ENCODE data around the gene ERCC4.
"Not testable (repeated sequence)": the region's sequence is repeated elsewhere in the genome, so short reads cannot be mapped to it uniquely, and the experiment has no call there.

The ERCC4 gene

DNA sequence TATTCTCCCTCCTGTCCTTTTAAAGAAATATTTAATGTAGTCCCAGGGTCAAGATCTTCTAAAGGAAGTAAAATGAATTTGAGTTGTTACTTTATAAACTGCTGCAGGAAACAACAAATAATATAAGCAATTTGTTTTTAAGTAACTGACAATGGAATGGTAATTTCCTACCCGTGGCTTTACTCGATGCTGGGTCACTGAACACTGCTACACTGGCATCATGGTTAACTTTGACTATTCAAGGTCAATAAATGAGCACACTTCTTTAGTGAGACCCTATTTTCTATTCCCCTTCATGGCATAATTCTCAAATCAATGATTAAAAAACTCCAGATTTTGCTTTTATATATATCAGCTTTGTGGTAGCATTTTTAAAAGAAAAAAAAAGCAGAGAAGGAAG is 22.1 kb upstream of the ERCC4 start:
- H3K27me3 Mint-ChIP-seq (ENCODE audit: low read depth, poor library complexity), result peaks cover 8% of the 10 kb centered on the region
- H3K36me3 Mint-ChIP-seq (ENCODE audit: low read depth), result no peaks in the 10 kb centered on the region
- H3K9me3 Mint-ChIP-seq, result peaks cover 12% of the 10 kb centered on the region
- H3K4me3 Mint-ChIP-seq, result no peak overlapping the region
- H3K27ac Mint-ChIP-seq, result no peak overlapping the region
- TF ChIP-seq, protein P1, sequence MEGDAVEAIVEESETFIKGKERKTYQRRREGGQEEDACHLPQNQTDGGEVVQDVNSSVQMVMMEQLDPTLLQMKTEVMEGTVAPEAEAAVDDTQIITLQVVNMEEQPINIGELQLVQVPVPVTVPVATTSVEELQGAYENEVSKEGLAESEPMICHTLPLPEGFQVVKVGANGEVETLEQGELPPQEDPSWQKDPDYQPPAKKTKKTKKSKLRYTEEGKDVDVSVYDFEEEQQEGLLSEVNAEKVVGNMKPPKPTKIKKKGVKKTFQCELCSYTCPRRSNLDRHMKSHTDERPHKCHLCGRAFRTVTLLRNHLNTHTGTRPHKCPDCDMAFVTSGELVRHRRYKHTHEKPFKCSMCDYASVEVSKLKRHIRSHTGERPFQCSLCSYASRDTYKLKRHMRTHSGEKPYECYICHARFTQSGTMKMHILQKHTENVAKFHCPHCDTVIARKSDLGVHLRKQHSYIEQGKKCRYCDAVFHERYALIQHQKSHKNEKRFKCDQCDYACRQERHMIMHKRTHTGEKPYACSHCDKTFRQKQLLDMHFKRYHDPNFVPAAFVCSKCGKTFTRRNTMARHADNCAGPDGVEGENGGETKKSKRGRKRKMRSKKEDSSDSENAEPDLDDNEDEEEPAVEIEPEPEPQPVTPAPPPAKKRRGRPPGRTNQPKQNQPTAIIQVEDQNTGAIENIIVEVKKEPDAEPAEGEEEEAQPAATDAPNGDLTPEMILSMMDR (IDR thresholded peaks at IDR 0.05), result no peak
- no peaks in the 10 kb centered on the region for H3K4me1 Mint-ChIP-seq
- DNase-seq, result no peak

DNA sequence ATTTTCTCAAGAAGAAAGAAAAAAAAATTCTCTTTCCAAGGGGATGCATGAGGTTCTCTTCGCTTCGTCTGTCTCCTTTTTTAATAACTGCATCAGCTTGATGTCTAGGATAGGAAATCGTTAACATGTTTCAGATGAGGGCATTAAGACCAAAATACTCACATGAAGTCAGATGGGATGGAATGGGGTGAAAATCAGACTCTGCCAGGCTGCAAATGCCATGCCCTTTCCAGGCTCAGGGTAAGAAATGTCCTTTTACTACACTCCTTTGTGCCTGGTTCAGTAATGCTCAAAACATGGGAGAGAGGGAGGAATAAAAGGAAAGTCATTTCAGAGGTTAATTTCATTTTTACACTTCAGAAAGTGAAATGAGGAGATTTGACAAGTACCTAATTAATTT is 21.7 kb upstream of the ERCC4 start:
- H3K9me3 Mint-ChIP-seq, result peaks cover 14% of the 10 kb centered on the region
- TF ChIP-seq, protein P1 (IDR thresholded peaks at IDR 0.05), result no peak
- no peak overlapping the region for H3K27ac Mint-ChIP-seq
- no peaks in the 10 kb centered on the region for H3K4me1 Mint-ChIP-seq
- no peak overlapping the region for H3K4me3 Mint-ChIP-seq
- H3K27me3 Mint-ChIP-seq (ENCODE audit: low read depth, poor library complexity), result peaks cover 8% of the 10 kb centered on the region
- no peak for DNase-seq
- no peaks in the 10 kb centered on the region for H3K36me3 Mint-ChIP-seq (ENCODE audit: low read depth)

DNA sequence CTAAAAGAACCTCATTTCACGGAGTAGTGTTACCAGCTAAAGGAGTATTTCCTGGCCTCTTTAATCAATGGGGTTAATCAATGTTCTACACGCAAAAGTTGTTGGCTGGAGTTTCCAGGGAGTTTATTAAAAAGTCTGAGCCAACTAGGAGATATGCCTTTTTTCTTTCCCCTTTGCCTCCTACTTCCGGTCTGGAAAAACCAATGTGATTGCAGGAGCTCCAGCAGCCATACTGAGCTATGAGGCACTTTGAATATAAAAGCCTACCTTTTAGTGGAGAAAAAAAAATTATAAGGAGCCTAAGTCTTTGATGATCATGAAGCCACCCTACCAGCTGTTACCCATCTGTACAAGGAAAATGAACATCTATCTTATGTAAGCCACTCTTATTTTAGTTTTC is 17.9 kb upstream of the ERCC4 start:
- no peaks in the 10 kb centered on the region for H3K36me3 Mint-ChIP-seq (ENCODE audit: low read depth)
- no peak overlapping the region for H3K4me3 Mint-ChIP-seq

DNA sequence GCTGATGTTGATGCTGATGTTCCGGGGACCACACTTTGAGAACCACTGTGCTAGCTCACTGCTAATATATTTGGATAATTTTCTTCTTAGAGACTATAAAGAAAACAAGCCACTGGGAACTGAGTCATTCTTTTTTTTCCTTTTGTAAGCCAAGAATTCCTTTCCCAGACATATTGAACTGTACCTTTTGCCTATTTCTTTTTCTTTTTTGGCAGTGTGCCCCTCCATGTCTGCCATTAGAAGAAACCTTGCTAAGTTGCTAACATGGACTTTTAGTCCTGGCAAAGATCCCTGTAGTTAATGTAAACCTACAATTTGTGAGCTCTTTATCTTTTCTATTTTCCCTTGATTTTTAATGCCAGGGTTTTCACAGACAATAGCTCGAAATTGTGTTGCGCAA is 17.3 kb upstream of the ERCC4 start:
- H3K36me3 Mint-ChIP-seq (ENCODE audit: low read depth), result no peaks in the 10 kb centered on the region
- DNase-seq, result no peak
- H3K9me3 Mint-ChIP-seq, result peaks cover 32% of the 10 kb centered on the region
- TF ChIP-seq, protein P1 (IDR thresholded peaks at IDR 0.05), result no peak
- H3K27me3 Mint-ChIP-seq (ENCODE audit: low read depth, poor library complexity), result peaks cover under 1% of the 10 kb centered on the region
- H3K4me3 Mint-ChIP-seq, result no peak overlapping the region
- H3K4me1 Mint-ChIP-seq, result no peaks in the 10 kb centered on the region
- no peak overlapping the region for H3K27ac Mint-ChIP-seq

More for the DNA sequence above, 17.9 kb upstream of the ERCC4 start:
- no peak for DNase-seq
- H3K9me3 Mint-ChIP-seq, result peaks cover 32% of the 10 kb centered on the region
- TF ChIP-seq, protein P1 (IDR thresholded peaks at IDR 0.05), result no peak
- no peak overlapping the region for H3K27ac Mint-ChIP-seq
- H3K4me1 Mint-ChIP-seq, result no peaks in the 10 kb centered on the region
- H3K27me3 Mint-ChIP-seq (ENCODE audit: low read depth, poor library complexity), result no peaks in the 10 kb centered on the region

DNA sequence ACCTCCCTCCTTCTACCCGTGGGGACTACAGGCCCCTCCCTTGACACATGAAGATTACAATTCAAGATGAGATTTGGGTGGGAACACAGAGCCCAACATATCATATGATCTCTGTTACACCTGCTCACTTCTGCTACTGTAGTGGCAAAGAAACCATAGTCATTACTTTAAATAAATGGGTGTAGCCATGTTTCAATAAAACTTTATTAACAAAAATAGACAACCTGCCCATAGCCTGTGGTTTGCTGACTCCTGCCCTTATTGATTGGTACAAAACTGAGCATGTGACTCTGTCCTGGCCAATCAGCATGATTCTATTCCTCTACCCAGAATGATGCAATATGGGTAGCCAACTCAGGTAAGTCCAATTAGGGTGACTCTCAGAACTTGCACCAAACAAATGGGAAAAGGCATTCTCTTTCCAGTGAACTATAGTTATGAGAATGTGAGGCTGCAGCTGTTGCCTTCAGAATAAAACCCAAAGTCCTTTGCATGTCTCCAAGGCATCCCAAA is 15.7 kb upstream of the ERCC4 start:
- Mint-ChIP-seq H3K36me3 (ENCODE audit: low read depth) (no peaks in the 10 kb centered on the region), H3K4me1 (no peaks in the 10 kb centered on the region), H3K4me3 (no peak overlapping the region), H3K9me3 (peaks cover 32% of the 10 kb centered on the region), H3K27ac (no peak overlapping the region), H3K27me3 (ENCODE audit: low read depth, poor library complexity) (peaks cover 10% of the 10 kb centered on the region)
- TF ChIP-seq, protein P1 (IDR thresholded peaks at IDR 0.05), result no peak
- no peak for DNase-seq

DNA sequence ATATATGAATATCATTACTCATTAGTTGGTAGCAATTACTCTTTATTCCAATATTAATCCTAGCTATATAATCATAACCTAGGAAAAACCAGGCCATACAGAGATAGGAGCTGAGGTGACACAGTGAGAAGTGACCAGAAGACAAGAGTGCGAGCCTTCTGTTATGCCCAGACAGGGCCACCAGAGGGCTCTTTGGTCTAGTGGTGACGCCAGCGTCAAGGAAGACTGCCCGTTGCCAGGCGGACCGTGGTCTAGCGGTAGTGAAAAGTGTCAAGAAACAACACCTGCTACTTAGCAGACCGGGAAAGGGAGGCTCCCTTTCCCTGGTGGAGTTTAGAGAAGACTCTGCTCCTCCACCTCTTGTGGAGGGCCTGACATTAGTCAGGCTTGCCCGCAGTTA is 15.1 kb upstream of the ERCC4 start:
- not testable (repeated sequence) for H3K27ac Mint-ChIP-seq; H3K4me3 Mint-ChIP-seq; H3K4me1 Mint-ChIP-seq; H3K36me3 Mint-ChIP-seq (ENCODE audit: low read depth)
- Mint-ChIP-seq H3K27me3 (ENCODE audit: low read depth, poor library complexity) (peaks cover 14% of the 10 kb centered on the region), H3K9me3 (peaks cover 32% of the 10 kb centered on the region)
- peak; percentile 37 for DNase-seq

Measured in nephron progenitor cell (in vitro differentiated cells).